ENCODE data around the gene TSPAN13.

TSPAN13 gene

GRCh38 chr7:16812542-16813231 is 59.1 kb downstream of the TSPAN13 start:
- DNase-seq (ENCODE audit: low spot score) = no peak

GRCh38 chr7:16813232-16813616 is 59.7 kb downstream of the TSPAN13 start:
- DNase-seq (ENCODE audit: low spot score) = peak; percentile 37

GRCh38 chr7:16815001-16815400 is 61.4 kb downstream of the TSPAN13 start:
- no peak for DNase-seq (ENCODE audit: low spot score)

DNA sequence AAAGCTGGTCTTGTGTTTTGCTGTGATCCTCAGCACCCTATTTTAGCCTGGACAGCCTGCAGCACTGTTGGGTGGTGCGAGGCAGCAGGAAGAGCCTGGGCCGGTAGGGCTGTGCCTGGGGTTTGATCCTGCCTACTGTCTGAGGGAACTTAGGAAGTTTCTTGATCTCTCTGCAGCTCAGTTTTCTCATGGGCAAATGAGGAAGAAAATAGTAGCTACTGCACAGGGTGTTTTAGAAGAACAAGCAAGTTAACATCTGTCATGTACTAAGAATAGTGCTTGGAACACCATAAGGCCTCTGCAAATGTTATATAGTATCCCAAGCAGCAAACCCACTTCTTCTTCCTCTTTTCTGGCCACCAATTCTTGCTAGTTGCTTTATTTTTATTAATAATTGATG is 63.3 kb downstream of the TSPAN13 start:
- peak; percentile 81 for DNase-seq (ENCODE audit: low spot score)

DNA sequence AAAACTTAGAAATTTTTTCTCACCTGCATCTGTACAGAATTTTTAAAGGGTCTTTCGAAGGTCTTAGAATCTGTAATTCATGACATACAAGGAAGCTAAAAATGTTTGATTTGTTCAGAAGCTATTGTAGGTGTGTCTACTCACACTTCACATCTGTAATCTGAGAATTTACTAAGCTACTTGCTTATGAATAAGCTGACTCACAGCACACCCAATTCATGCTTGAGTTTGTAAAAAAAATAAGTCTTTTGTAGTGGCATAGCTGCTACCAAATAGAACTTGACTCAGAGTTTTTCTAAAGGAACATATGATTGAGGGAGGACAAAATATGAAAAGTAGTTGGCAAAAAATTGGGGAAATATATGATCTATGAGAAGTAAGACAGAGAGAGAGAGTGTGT is 64.0 kb downstream of the TSPAN13 start:
- no peak for DNase-seq (ENCODE audit: low spot score)

DNA sequence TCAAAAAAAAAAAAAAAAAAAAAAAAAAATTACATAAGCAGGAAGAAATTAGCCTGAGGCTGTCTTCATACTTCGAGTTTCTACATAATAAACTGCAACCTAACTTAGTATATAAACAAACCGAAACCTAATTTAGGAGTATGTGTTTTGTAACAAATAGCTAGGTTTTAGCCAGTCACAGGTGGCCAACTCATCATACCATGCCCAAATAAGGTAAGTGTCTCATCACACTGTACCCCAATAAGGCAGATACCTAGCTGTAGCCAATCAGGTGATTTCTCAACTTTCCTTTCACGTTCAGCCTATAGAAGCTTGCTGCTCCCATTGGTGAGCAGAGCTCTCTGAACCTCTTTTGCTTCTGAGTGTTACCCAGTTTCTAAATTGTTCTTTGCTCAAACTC is 65.2 kb downstream of the TSPAN13 start:
- DNase-seq (ENCODE audit: low spot score) = no peak

DNA sequence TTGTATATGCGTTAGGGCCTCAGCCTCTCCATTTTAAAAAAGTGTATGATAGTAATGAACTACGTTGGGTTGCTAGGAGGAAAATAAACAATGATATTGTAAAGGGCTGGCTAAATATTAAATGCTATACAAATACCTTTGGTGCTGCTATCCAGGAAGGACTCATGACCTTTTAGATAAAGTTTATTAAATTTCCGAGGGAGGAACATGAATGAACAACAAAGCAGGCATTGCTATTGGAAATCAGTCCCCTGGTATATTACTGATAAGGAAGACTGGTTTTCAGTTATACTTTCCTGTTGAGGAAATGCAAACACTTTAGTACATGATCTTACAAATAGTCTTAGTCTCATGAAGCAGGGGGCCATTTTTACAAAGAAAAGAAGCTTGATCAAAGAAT is 68.5 kb downstream of the TSPAN13 start:
- no peak for DNase-seq (ENCODE audit: low spot score)

GRCh38 chr7:16826060-16826459 is 72.5 kb downstream of the TSPAN13 start:
- no peak for DNase-seq (ENCODE audit: low spot score)

- no peak for DNase-seq (ENCODE audit: low spot score)
Measured at GRCh38 chr7:16833373-16833772, 79.8 kb downstream of the TSPAN13 start.
